Astrocyte of the cerebellum (primary cell): ENCODE data around the gene CNTNAP2.

Experiments used
- DNase-seq: peaks from one replicate; pipeline ENCODE4 v3.0.0-alpha.2; 2011; ENCODE audit warnings: low read depth
- H3K4me3 ChIP-seq: 2 replicates; pipeline ENCODE4 v1.5.1; 2011; ENCODE audit warnings: mild to moderate bottlenecking, low read depth, low read length, moderate library complexity
- in situ Hi-C: cut with HindIII; loops from 2 replicates; pipeline ENCODE4 v1.10.0; 2017; ENCODE audit warnings: low sequenced_read_pairs
- TF ChIP-seq, protein P1 (sequence below): IDR thresholded peaks from 2 replicates; pipeline ENCODE4 v1.5.1; 2012; ENCODE audit warnings: low read length, low read depth, moderate library complexity, mild to moderate bottlenecking; ENCODE audit errors: missing control alignments

The CNTNAP2 gene

DNA sequence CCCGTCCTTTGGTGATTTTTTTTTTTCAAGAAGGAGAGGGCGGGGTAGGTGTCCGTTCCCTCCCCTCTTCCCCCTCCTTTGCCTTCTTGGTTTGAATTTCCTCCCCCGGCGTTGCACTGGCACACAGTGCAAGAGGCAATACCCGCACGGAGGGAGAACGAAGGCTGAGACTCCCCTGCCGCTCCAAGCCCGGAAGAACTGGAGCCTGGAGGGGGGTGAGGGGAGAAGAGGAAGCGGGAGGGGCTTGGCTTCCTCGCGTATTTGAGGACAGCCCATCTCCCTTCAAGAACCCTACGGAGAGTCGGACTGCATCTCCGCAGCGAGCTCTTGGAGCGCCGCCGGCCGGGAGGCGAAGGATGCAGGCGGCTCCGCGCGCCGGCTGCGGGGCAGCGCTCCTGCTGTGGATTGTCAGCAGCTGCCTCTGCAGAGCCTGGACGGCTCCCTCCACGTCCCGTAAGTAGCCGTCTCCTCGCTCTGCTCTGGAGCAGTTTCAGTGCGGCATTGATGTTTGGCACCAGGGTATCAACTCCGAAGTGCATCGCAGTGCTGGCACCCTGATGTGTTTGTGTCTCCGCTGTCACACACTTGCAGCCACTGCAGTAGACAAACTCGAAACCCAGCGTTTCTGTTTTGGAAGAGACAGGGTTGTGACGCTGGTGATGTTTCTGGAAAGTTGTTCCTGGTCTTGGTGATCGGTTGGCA lies at the start of gene CNTNAP2:
CNTNAP2 (plus strand) TSS at position 281 of the 702 bp plus-strand sequence; CDS start at position 357, 76 bp downstream.
- H3K4me3 ChIP-seq: peak within 1 kb of the TSS; percentile 48
- no peak for DNase-seq
- in situ Hi-C loops: no loop called here
- TF ChIP-seq, protein P1, sequence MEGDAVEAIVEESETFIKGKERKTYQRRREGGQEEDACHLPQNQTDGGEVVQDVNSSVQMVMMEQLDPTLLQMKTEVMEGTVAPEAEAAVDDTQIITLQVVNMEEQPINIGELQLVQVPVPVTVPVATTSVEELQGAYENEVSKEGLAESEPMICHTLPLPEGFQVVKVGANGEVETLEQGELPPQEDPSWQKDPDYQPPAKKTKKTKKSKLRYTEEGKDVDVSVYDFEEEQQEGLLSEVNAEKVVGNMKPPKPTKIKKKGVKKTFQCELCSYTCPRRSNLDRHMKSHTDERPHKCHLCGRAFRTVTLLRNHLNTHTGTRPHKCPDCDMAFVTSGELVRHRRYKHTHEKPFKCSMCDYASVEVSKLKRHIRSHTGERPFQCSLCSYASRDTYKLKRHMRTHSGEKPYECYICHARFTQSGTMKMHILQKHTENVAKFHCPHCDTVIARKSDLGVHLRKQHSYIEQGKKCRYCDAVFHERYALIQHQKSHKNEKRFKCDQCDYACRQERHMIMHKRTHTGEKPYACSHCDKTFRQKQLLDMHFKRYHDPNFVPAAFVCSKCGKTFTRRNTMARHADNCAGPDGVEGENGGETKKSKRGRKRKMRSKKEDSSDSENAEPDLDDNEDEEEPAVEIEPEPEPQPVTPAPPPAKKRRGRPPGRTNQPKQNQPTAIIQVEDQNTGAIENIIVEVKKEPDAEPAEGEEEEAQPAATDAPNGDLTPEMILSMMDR: no peak

DNA sequence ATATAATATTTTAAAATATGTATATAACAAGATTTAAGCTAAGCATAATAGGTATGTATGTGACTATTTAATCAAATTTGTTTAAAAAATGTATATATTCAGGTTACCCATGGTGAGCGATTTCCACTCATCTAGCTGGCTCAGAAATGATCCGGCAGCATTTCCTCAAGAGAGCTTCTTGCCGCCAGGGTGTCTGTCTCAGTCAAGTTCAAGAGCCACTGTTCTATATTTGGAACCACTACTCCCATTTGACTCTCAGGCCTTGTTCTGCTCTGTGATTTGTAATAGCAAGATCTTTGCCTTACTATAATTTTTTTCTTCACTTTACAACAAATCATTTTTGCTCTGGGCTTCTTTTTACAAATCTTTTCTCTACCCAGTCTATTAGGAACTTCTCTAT lies 48.7 kb upstream of the CNTNAP2 start:
- TF ChIP-seq, protein P1: no peak
- no peak overlapping the region for H3K4me3 ChIP-seq
- in situ Hi-C loops: no loop called here
- no peak for DNase-seq

DNA sequence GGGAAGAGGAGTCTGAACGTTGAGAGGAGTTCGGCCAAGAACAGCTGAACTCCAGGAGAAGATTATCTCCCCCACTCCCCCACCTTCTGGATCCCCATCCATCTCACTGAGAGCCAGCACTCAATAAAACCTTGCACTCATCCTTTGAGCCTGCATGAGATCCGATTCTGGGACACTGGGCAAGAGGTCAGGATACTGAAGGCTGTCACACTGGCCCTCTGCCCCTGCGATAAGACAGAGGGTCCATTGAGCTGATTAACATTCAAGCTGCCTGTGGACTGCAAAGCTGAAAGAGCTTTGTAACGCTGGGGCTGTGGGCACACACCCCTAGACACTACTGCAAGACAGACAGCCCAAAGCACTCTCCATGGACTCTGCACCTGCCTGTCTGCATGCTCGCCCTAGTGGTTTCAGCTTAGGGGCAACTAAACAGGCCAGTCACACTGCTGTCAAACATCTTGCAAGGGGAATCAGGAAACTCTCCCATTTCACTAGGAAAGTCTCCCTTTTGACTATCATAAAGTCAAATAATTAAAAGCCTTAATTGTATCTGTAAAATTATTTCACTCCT lies 42.3 kb upstream of the CNTNAP2 start:
- DNase-seq: no peak
- no peak overlapping the region for H3K4me3 ChIP-seq
- TF ChIP-seq, protein P1: no peak
- in situ Hi-C loops: no loop called here

DNA sequence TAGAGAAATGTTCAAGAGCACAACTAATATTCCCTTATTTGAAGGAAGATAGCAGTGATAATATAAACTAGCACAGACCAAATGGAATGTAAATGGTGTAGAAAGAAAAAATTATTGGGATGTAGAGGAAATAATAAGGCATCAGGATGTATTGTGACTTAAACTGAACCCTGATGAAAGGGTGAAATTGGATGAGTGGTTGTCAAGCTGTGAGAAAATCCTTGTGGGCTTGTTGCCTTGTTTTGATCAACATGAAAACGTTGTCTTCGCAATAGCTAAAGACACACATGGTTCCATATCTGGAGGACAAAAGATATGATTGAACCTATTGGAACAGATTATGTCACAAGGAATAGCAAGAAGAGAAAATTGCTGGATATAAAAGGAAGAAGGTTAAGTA lies 40.3 kb upstream of the CNTNAP2 start:
- H3K4me3 ChIP-seq: no peak overlapping the region
- in situ Hi-C loops: no loop called here
- DNase-seq: no peak
- TF ChIP-seq, protein P1: no peak

DNA sequence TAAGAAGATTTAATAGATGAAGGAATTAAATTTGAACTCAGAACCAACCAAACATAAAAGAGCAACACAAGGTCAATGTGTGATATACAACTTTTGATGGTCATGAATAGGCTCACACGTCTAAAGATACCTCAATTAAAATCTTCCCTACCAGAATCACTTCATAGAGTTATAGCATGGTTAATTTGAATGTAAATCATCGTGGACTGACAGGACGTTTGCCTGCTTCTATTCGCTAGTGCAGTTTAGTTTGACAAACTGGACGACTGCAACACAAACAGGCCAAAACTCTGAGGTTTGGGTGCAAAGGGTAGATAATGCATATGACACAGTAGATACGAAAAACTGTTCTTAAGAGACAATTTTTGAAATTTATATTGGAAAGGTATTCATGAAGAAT lies 32.5 kb upstream of the CNTNAP2 start:
- no peak for DNase-seq
- TF ChIP-seq, protein P1: no peak
- in situ Hi-C loops: no loop called here
- no peak overlapping the region for H3K4me3 ChIP-seq

DNA sequence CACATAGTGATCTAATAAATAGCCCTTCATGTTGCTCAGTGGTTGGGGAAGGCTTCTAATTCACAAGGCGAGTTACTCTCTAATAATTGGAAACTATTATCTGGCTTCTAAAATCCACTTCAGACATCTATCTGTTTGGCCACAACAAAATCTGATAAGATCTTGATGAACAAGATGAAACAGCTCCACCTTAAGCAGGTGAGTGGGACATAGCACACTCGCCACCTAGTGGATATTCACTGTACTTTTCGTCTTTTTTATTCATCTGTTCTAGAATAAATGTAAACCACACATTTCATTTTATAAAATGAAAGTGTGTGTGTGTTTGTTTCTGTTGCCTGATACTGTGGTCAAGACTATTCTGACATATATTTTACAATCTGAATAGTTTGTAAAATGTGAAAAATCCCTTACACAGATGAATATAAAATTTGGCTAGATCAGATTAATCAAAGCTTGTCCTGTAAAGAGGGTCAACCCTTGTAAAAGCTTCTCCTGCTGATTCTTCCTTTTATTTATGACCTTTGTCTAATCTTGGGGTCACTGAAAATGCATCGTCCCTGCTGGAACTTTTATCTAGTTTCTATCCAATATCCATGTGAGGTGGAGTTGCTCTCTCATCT lies 26.5 kb upstream of the CNTNAP2 start:
- H3K4me3 ChIP-seq: no peak overlapping the region
- in situ Hi-C loops: no loop called here
- DNase-seq: no peak
- TF ChIP-seq, protein P1: peak; percentile 56
